HepG2 (cell line): ENCODE data around the gene ITSN2. TPM values are rescaled to one million over a fixed set of nuclear protein-coding genes. Genes with fewer than 3 reads are reported as not detected.

Experiments
- AHR ChIP-seq: IDR thresholded peaks from 2 replicates; pipeline ENCODE4 v1.6.1; 2018; ENCODE audit warnings: missing genetic modification reagents, missing compliant biosample characterization
- ATF2 ChIP-seq: sonication (generic); formaldehyde crosslinking; IDR thresholded peaks from 2 replicates; pipeline ENCODE4 v1.4.0; 2020; ENCODE audit warnings: missing genetic modification reagents
- ATRX ChIP-seq: sonication (generic); formaldehyde crosslinking; IDR thresholded peaks from 2 replicates; pipeline ENCODE4 v1.4.0; 2020; ENCODE audit warnings: missing genetic modification reagents, borderline replicate concordance
- CENPBD1 ChIP-seq: sonication (generic); formaldehyde crosslinking; IDR thresholded peaks from 2 replicates; pipeline ENCODE4 v1.8.0; 2022; ENCODE audit warnings: missing genetic modification reagents, low read depth, mild to moderate bottlenecking, borderline replicate concordance
- NFKBIZ ChIP-seq: IDR thresholded peaks from 2 replicates; pipeline ENCODE4 v1.6.1; 2018; ENCODE audit warnings: missing genetic modification reagents, missing compliant biosample characterization
- PAF1 ChIP-seq: IDR thresholded peaks from 2 replicates; pipeline ENCODE4 v1.6.1; 2016; ENCODE audit warnings: missing genetic modification reagents, missing compliant biosample characterization
- PREB ChIP-seq: sonication (generic); formaldehyde crosslinking; IDR thresholded peaks from 2 replicates; pipeline ENCODE4 v1.4.0; 2020; ENCODE audit warnings: missing genetic modification reagents
- REST ChIP-seq, 2 experiments: IDR thresholded peaks; 2 replicates each; pipeline ENCODE4 v1.6.1; 2011 to 2012; ENCODE audit warnings: low read length in 2 of 2, borderline replicate concordance in 1 of 2, low read depth in 1 of 2, mild to moderate bottlenecking in 1 of 2, moderate library complexity in 1 of 2
- RFX3 ChIP-seq: IDR thresholded peaks from 2 replicates; pipeline ENCODE4 v1.6.1; 2016; ENCODE audit warnings: missing biosample characterization, missing genetic modification reagents
- SNAI1 ChIP-seq: sonication (generic); formaldehyde crosslinking; IDR thresholded peaks from 2 replicates; pipeline ENCODE4 v1.5.0; 2020; ENCODE audit warnings: mild to moderate bottlenecking, missing genetic modification reagents, borderline replicate concordance
- TOPORS ChIP-seq: sonication (generic); formaldehyde crosslinking; IDR thresholded peaks from 2 replicates; pipeline ENCODE4 v1.8.0; 2023; ENCODE audit warnings: mild to moderate bottlenecking, missing genetic modification reagents
- ZFP1 ChIP-seq: IDR thresholded peaks from 2 replicates; pipeline ENCODE4 v1.6.1; 2016
- ZKSCAN1 ChIP-seq: fragments of 150-350 bp; IDR thresholded peaks from 2 replicates; pipeline ENCODE4 v1.6.1; 2014; ENCODE audit warnings: low read length
- ZNF12 ChIP-seq: sonication (generic); formaldehyde crosslinking; IDR thresholded peaks from 2 replicates; pipeline ENCODE4 v1.5.0; 2020; ENCODE audit warnings: missing genetic modification reagents
- ZNF138 ChIP-seq: sonication (generic); formaldehyde crosslinking; IDR thresholded peaks from 2 replicates; pipeline ENCODE4 v1.5.0; 2020; ENCODE audit warnings: mild to moderate bottlenecking, low read depth, missing genetic modification reagents
- ZNF34 ChIP-seq: sonication (generic); formaldehyde crosslinking; IDR thresholded peaks from 2 replicates; pipeline ENCODE4 v1.4.0; 2020; ENCODE audit warnings: mild to moderate bottlenecking, missing genetic modification reagents, borderline replicate concordance
- ZNF556 ChIP-seq: sonication (generic); formaldehyde crosslinking; IDR thresholded peaks from 2 replicates; pipeline ENCODE4 v1.4.0; 2020; ENCODE audit warnings: mild to moderate bottlenecking, missing genetic modification reagents, borderline replicate concordance
- ZSCAN12 ChIP-seq: sonication (generic); formaldehyde crosslinking; IDR thresholded peaks from 2 replicates; pipeline ENCODE4 v1.9.0; 2021; ENCODE audit warnings: mild to moderate bottlenecking, missing genetic modification reagents
- ZSCAN21 ChIP-seq: sonication (generic); formaldehyde crosslinking; IDR thresholded peaks from 2 replicates; pipeline ENCODE4 v1.8.0; 2022; ENCODE audit warnings: mild to moderate bottlenecking, missing genetic modification reagents, moderate library complexity, borderline replicate concordance
- polyA plus RNA-seq, 8 experiments: library from polyadenylated mRNA; depleted of rRNA in 3 of 8; stranded (reverse) in 7 of 8; unstranded in 1 of 8; fragments of >200 nt; fragmentation: Illumina TruSeq in 4 of 8; extraction: Trizol in 4 of 8; gene quantifications; 2 replicates each; pipeline versions ENCODE4 v1.2.1 to v1.2.3, GENCODE V29; 2011 to 2016; ENCODE audit warnings: low read depth in 4 of 8, missing spikeins in 1 of 8, mixed read lengths in 1 of 8; ENCODE audit not compliant: insufficient read depth in 1 of 8
- total RNA-seq, 5 experiments: library from RNA; depleted of rRNA; stranded (reverse); fragments of >200 nt; fragmentation: Illumina TruSeq; extraction: Trizol; gene quantifications; 2 replicates each; pipeline ENCODE4 v1.2.3, GENCODE V29; 2016; ENCODE audit warnings: low read depth in 1 of 5
- TF ChIP-seq, protein P1 (sequence below): sonication (generic); formaldehyde crosslinking; IDR thresholded peaks from 2 replicates; pipeline ENCODE4 v1.4.0; 2020; ENCODE audit warnings: missing genetic modification reagents

Gene ITSN2
- total and polyA plus RNA-seq, 2 of the 13 experiments (the other 11 are each of a cell fraction or from before 2014, with no cell fraction given) = 26.0 to 26.6 TPM

DNA sequence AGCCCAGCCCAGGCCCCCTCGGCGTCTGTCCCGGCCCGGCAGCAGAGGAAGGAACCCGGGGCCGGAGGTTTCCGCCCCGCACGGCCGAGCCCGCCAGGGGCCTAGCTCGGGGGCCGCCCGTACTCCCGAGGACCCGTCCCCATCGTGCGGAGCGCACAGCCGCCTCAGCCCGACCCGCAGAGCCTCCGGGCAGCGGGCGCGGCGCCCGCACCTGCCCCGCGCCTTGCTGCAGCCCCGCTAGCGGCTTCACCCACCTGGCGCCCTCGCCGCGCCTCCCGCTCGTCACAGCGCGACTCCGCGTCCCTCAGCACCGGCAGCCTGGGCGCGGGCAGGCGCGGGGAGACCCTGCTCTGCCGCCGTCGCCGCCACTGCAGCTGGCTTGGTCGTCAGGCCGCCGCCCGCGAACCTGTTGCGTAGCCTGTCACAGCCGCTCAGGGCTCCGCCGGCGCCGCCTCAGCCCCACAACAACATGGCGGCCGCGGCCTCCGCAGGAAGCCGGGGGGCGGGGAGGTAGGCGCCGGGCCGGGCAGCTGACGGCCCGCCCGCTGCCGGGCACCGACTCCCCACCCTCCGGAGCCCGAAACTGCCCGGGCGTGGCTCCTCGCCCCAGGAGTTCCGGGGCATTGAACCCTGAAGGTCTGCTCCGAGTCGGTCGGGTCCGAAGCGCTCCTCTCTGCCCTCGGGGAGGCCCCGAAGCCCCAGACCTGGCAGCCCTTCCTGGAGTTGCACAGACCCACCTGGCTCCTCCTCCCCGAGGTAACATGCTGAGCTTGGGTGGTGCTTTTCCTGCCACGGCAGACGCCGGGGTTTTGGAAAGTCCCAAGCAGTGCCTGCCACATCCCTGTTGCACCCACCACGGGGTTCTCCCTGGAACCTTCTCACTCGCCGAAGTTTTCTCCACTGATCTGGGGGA lies at the start of gene ITSN2 (continued):
- peak in 1 of 2 experiments; percentile 9; a peak in 1 of 4 replicates for TF ChIP-seq REST (IDR thresholded peaks at IDR 0.05; ENCODE audit: borderline replicate concordance in 1 of 2, low read depth in 1 of 2, low read length in 2 of 2)
- TF ChIP-seq ZNF34 (CRISPR knock-in tag) = peak; percentile 94
- peak; percentile 86; the same call in 1 of the 2 replicates for TF ChIP-seq ZSCAN21 (CRISPR knock-in tag)
- TF ChIP-seq AHR (CRISPR knock-in tag) = no peak; the same call in 1 of the 2 replicates
- TF ChIP-seq PAF1 = no peak
- no peak for TF ChIP-seq ATRX (CRISPR knock-in tag)
- TF ChIP-seq ZSCAN12 (CRISPR knock-in tag) = no peak
- TF ChIP-seq ZNF138 = peak; percentile 81; the same call in 1 of the 2 replicates
- TF ChIP-seq ZKSCAN1 = no peak
- TF ChIP-seq CENPBD1 (CRISPR knock-in tag) = no peak
- no peak for TF ChIP-seq PREB
- 0 out of 2 replicates have a peak, but pooled peaks have one; percentile 18 for TF ChIP-seq ZFP1 (CRISPR knock-in tag)
- peak; percentile 96 for TF ChIP-seq TOPORS (CRISPR knock-in tag)
- peak; percentile 54; the same call in 1 of the 2 replicates for TF ChIP-seq ZNF12 (CRISPR knock-in tag)
- no peak; the same call in 1 of the 2 replicates for TF ChIP-seq ATF2 (CRISPR knock-in tag)
- TF ChIP-seq SNAI1 (CRISPR knock-in tag) = peak; percentile 34; the same call in 1 of the 2 replicates
- no peak for TF ChIP-seq RFX3 (CRISPR knock-in tag)
- peak; percentile 30; the same call in 1 of the 2 replicates for TF ChIP-seq ZNF556
- TF ChIP-seq, protein P1, sequence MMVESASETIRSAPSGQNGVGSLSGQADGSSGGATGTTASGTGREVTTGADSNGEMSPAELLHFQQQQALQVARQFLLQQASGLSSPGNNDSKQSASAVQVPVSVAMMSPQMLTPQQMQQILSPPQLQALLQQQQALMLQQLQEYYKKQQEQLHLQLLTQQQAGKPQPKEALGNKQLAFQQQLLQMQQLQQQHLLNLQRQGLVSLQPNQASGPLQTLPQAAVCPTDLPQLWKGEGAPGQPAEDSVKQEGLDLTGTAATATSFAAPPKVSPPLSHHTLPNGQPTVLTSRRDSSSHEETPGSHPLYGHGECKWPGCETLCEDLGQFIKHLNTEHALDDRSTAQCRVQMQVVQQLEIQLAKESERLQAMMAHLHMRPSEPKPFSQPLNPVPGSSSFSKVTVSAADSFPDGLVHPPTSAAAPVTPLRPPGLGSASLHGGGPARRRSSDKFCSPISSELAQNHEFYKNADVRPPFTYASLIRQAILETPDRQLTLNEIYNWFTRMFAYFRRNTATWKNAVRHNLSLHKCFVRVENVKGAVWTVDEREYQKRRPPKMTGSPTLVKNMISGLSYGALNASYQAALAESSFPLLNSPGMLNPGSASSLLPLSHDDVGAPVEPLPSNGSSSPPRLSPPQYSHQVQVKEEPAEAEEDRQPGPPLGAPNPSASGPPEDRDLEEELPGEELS (CRISPR knock-in tag) = peak; percentile 50; the same call in 1 of the 2 replicates
- no peak for TF ChIP-seq NFKBIZ (CRISPR knock-in tag)
